Neuron (in vitro differentiated cells): ENCODE results near the gene SEL1L.
"Not testable (repeated sequence)": the region's sequence is repeated elsewhere in the genome, so short reads cannot be mapped to it uniquely, and the experiment has no call there.

Experiments
- H2AFZ ChIP-seq: one replicate; pipeline ENCODE4 v1.6.1; 2013; ENCODE audit warnings: low read depth, mild to moderate bottlenecking, inconsistent platforms, low read length, moderate library complexity
- H3K27me3 ChIP-seq: one replicate; pipeline ENCODE4 v1.6.1; 2013; ENCODE audit warnings: low read length; ENCODE audit not compliant: insufficient read depth
- H3K36me3 ChIP-seq: one replicate; pipeline ENCODE4 v1.6.1; 2013; ENCODE audit warnings: low read length; ENCODE audit not compliant: insufficient read depth
- H3K4me1 ChIP-seq: one replicate; pipeline ENCODE4 v1.6.1; 2013; ENCODE audit warnings: low read length; ENCODE audit not compliant: insufficient read depth
- H3K4me3 ChIP-seq: 2 replicates; pipeline ENCODE4 v1.5.1; 2013; ENCODE audit warnings: mild to moderate bottlenecking, low read length, moderate library complexity
- H3K9me3 ChIP-seq: one replicate; pipeline ENCODE4 v1.6.1; 2013; ENCODE audit warnings: low read length

SEL1L gene

DNA sequence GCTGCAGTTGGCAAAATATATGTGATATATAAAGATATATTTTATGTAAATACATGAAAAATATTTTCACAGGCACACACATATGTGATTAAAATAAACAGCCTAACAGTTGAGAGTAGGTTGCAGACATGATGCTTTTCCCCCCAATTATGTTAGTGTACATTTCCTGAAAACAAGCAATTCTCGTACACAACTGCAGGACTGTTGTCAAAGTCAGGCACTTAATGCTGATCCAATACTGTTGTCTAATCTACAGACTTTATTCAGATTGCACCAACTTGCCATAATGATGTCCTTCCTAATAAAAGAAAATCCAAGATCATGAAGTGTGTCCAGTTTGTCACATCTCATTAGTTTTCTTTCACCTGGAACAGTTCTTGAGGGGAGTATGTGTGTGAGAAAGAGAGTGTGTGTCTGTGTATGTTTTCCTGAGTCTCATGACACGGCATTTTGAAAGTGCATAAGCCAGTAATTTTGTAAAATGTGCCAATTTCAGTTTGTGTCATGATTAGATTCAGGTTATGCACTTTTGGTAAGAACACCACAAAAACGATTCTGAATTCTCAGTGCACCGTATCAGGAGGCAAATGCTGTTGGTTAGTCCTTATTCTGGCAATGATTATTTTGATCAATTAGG, 16.5 kb upstream of the SEL1L start:
- no peaks in the 10 kb centered on the region for H3K9me3 ChIP-seq
- no peak overlapping the region for H3K4me3 ChIP-seq
- no peaks in the 10 kb centered on the region for H3K27me3 ChIP-seq
- no peak overlapping the region for H2AFZ ChIP-seq
- H3K36me3 ChIP-seq = no peaks in the 10 kb centered on the region
- no peaks in the 10 kb centered on the region for H3K4me1 ChIP-seq

DNA sequence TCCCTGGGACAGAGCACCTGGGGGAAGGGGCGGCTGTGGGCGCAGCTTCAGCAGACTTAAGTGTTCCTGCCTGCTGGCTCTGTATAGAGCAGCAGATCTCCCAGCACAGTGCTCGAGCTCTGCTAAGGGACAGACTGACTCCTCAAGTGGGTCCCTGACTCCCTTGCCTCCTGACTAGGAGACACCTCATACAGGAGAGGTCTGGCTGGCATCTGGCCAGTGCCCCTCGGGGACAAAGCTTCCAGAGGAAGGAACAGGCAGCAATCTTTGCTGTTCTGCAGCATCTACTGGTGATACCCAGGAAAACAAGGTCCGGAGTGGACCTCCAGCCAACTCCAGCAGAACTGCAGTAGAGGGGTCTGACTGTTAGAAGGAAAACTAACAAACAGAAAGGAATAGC, 7.6 kb upstream of the SEL1L start:
- H3K4me3 ChIP-seq, H3K4me1 ChIP-seq, H3K9me3 ChIP-seq, H3K27me3 ChIP-seq, H2AFZ ChIP-seq, H3K36me3 ChIP-seq: not testable (repeated sequence)

GRCh38 chr14:81537193-81537592, 3.5 kb upstream of the SEL1L start:
- no peaks in the 10 kb centered on the region for H3K9me3 ChIP-seq
- no peak overlapping the region for H3K4me3 ChIP-seq

DNA sequence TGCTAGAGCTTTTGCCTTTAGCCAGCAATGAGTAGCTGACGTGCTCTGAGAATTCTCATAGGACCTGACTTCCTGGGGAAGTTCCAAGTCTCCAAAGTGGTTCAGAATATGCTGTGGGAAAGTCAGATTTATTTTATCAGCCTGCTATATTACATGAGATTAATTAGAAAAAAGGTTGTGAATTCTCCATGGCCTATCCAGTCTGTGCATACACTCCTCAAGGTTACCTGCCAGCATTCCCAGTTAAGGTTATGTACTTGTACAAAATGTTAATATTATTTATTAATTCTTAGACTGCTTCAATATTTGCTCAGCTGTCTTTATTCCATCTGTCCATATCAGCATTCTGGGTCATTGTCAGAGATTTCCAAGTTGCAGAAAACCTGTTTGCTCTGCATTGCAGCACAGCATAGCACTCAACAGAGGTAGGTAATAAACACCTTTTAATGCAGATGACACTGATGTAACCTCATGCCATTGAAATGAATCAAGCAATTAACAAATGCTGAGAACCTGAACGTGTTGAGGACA, 2.7 kb upstream of the SEL1L start:
- Histone ChIP-seq H3K36me3 (no peaks in the 10 kb centered on the region), H3K27me3 (no peaks in the 10 kb centered on the region), H2AFZ (peak overlapping the region; percentile 78), H3K4me1 (peaks cover 15% of the 10 kb centered on the region), H3K4me3 (no peak overlapping the region), H3K9me3 (no peaks in the 10 kb centered on the region)

More at GRCh38 chr14:81537193-81537592, 3.5 kb upstream of the SEL1L start:
- no peaks in the 10 kb centered on the region for H3K27me3 ChIP-seq
- H2AFZ ChIP-seq = no peak overlapping the region
- no peaks in the 10 kb centered on the region for H3K36me3 ChIP-seq
- H3K4me1 ChIP-seq = peaks cover 15% of the 10 kb centered on the region

GRCh38 chr14:81535396-81536164, 1.9 kb upstream of the SEL1L start:
- H3K4me1 ChIP-seq = peaks cover 15% of the 10 kb centered on the region
- no peak overlapping the region for H3K4me3 ChIP-seq
- H3K27me3 ChIP-seq = no peaks in the 10 kb centered on the region
- H2AFZ ChIP-seq = peak overlapping the region; percentile 78
- H3K9me3 ChIP-seq = no peaks in the 10 kb centered on the region
- H3K36me3 ChIP-seq = no peaks in the 10 kb centered on the region

- peaks cover 15% of the 10 kb centered on the region for H3K4me1 ChIP-seq
- peak overlapping the region; percentile 38 for H3K4me3 ChIP-seq
- H2AFZ ChIP-seq = peak overlapping the region; percentile 78
- no peaks in the 10 kb centered on the region for H3K9me3 ChIP-seq
- H3K36me3 ChIP-seq = no peaks in the 10 kb centered on the region
- H3K27me3 ChIP-seq = no peaks in the 10 kb centered on the region
Measured at GRCh38 chr14:81534510-81535074, 939 bp upstream of the SEL1L start.

GRCh38 chr14:81533212-81533535, 479 bp downstream of the SEL1L start:
- peaks cover 15% of the 10 kb centered on the region for H3K4me1 ChIP-seq
- peak overlapping the region; percentile 96 for H3K4me3 ChIP-seq
- no peaks in the 10 kb centered on the region for H3K36me3 ChIP-seq
- no peak overlapping the region for H2AFZ ChIP-seq
- no peaks in the 10 kb centered on the region for H3K9me3 ChIP-seq
- no peaks in the 10 kb centered on the region for H3K27me3 ChIP-seq

DNA sequence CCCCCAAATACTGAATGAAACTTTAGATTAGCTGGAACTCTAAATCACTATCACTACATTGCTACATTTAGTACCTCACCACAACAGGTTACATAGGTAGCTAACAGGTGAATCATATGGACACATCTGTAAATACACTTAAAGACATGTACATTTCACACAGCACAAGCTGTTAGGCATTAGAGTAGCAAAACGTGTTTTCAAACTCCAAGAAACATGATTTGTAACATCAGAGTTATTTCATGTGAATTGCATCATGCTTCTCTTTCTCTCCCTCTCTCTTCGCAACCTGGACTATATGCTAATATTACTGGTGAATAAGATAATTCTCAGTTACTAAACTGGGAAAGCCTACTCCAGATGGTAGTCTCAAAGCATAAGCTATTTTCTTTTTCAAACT, 4.3 kb downstream of the SEL1L start:
- H2AFZ ChIP-seq = no peak overlapping the region
- H3K27me3 ChIP-seq = no peaks in the 10 kb centered on the region
- H3K36me3 ChIP-seq = peaks cover 19% of the 10 kb centered on the region
- H3K9me3 ChIP-seq = no peaks in the 10 kb centered on the region
- H3K4me1 ChIP-seq = peaks cover 14% of the 10 kb centered on the region
- no peak overlapping the region for H3K4me3 ChIP-seq

- Histone ChIP-seq H3K36me3 (peaks cover 38% of the 10 kb centered on the region), H3K4me3 (no peak overlapping the region)
Measured at GRCh38 chr14:81525129-81525528, 8.5 kb downstream of the SEL1L start.

DNA sequence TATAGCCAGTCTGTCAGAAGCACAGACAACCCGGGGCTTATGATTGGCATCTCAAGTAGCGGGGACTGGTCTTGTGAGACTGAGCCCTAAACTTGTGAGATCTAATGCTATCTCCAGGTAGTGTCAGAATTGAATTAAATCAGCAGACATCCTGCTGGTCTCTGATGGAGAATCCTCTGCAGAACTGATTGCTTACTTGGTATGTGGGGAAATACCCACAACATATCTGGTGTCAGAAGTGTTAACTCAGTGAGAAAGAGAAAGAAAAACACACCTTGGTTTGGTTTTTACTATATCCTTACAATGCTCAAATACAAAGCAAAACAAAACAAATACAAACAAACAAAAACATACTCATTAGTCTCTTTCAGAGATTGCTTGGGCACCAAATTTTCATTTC, 10.0 kb downstream of the SEL1L start:
- H3K27me3 ChIP-seq = no peaks in the 10 kb centered on the region
- H3K36me3 ChIP-seq = peaks cover 44% of the 10 kb centered on the region
- peaks cover 9% of the 10 kb centered on the region for H3K4me1 ChIP-seq
- H2AFZ ChIP-seq = no peak overlapping the region
- no peaks in the 10 kb centered on the region for H3K9me3 ChIP-seq
- H3K4me3 ChIP-seq = no peak overlapping the region

More at GRCh38 chr14:81525129-81525528, 8.5 kb downstream of the SEL1L start:
- no peak overlapping the region for H2AFZ ChIP-seq
- H3K4me1 ChIP-seq = peaks cover 9% of the 10 kb centered on the region
- no peaks in the 10 kb centered on the region for H3K9me3 ChIP-seq
- H3K27me3 ChIP-seq = no peaks in the 10 kb centered on the region

DNA sequence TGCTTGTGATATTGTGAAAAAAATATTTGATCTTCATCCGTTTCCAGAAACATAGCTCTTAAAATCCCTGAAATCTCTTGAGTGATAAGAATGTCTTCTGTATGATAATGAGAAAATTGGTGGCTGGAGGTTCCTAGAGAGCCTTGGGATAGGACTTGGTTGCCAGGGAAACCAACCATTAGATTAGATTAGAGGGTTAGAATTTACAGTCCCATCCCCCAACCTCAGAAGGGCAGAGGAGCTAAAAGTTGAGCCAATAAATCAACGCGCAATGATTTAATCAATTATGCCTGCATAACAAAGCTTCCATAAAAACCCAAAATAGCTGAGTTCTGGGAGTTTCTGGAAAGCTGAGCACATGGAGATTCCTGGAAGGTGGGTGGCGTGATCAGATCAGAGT, 10.6 kb downstream of the SEL1L start:
- Histone ChIP-seq H3K4me1 (peaks cover 9% of the 10 kb centered on the region), H3K27me3 (no peaks in the 10 kb centered on the region), H3K9me3 (no peaks in the 10 kb centered on the region), H3K36me3 (peaks cover 44% of the 10 kb centered on the region), H2AFZ (no peak overlapping the region), H3K4me3 (no peak overlapping the region)

DNA sequence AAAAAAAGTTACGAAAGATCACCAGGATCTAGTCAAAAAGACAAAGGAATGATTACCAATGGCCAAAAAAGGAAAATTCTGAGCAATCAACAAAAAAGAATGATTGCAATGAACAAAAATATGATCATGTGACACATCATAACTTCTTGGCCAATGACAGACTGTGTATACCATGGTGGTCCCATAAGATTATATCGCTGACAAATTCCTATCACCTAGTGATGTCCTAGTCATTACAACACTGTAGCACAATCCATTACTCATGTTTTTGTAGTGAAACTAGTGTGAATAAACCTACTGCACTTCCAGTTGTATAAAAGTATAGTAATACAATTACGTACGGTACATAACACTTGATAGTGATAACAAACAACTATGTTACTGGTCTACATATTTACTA, 12.3 kb downstream of the SEL1L start:
- Histone ChIP-seq H2AFZ (no peak overlapping the region), H3K4me1 (peaks cover 9% of the 10 kb centered on the region), H3K4me3 (no peak overlapping the region), H3K27me3 (no peaks in the 10 kb centered on the region), H3K9me3 (no peaks in the 10 kb centered on the region), H3K36me3 (peaks cover 47% of the 10 kb centered on the region)

DNA sequence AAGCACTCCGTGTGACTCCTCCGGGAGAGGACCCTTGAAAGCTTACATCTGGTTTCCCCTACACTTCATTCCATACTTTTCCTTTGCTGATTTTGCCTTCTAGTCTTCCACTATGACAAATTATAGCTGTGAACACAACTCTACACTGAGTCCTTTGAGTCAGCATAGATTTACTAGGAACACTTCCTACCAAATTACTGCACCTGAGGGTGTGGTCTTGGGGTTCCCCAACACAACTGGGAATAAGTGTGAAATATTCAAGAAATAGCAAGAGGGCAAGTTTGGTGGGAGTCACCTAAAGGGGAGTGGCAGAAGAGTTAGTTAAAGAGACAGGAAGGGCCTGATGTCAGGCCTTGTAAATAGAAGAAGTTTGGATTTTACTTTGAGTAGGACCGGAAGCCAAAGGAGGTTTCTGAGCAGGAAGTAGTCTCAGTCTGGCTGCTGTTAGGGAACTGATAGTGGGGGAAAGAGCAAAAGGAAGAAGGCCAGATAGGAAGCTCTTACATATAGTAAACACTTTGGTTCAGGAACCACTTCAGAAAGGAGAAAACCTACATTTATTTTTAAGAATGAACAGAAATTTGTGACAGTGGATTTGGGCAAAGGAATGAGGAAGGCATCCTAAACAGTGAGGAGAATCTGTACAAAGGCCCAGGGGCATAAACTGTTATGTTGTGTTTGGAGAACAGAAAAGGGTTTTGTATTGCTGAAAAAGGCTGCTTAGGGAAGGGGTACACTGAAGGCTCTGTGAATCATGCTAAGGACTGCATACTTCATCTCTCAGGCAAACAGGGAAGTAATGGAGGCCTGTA, 14.2 kb downstream of the SEL1L start:
- H3K36me3 ChIP-seq = peaks cover 37% of the 10 kb centered on the region
- no peaks in the 10 kb centered on the region for H3K9me3 ChIP-seq
- no peaks in the 10 kb centered on the region for H3K27me3 ChIP-seq
- no peak overlapping the region for H2AFZ ChIP-seq
- peaks cover 9% of the 10 kb centered on the region for H3K4me1 ChIP-seq
- no peak overlapping the region for H3K4me3 ChIP-seq
